Measurements from ENCODE around the gene PRICKLE2. TPM values are rescaled to one million over a fixed set of nuclear protein-coding genes. Genes with fewer than 3 reads are reported as not detected.
A peak's percentile ranks its signal among the peaks of the same experiment; 100 is the strongest.

Gene PRICKLE2
- total and polyA plus RNA-seq, 10 of the 15 experiments (the other 5 are each of a cell fraction or from before 2014, with no cell fraction given), result 0.11 to 2.6 (median 0.69) TPM

GRCh38 chr3:64207289-64208080 is 17.8 kb downstream of the PRICKLE2 start:
- no peaks in the 10 kb centered on the region for H3K9me3 ChIP-seq (replicated peaks; ENCODE audit: control insufficient read depth, insufficient read depth, low read length)
- no peaks in the 10 kb centered on the region for H3K27me3 ChIP-seq (replicated peaks in 1 of 2; ENCODE audit: control insufficient read depth in 2 of 2, insufficient read depth in 2 of 2, low read length in 1 of 2)
- H2AFZ ChIP-seq (ENCODE audit: control insufficient read depth, low read depth, low read length), result no peak overlapping the region
- H4K20me1 ChIP-seq (ENCODE audit: control insufficient read depth, insufficient read depth), result no peaks in the 10 kb centered on the region
- H3K4me2 ChIP-seq (ENCODE audit: control insufficient read depth, insufficient read depth), result no peak overlapping the region
- H3K36me3 ChIP-seq (ENCODE audit: control insufficient read depth in 2 of 2, insufficient read depth in 2 of 2, low read length in 1 of 2), result no peaks in the 10 kb centered on the region
- H3K9ac ChIP-seq (ENCODE audit: control insufficient read depth, insufficient read depth, low read length), result no peak overlapping the region
- no peak overlapping the region for H3K27ac ChIP-seq (ENCODE audit: control insufficient read depth, insufficient read depth)
- H3K79me2 ChIP-seq (ENCODE audit: control insufficient read depth, insufficient read depth, low read length), result no peaks in the 10 kb centered on the region
- H3K4me3 ChIP-seq, result no peak overlapping the region
- in situ Hi-C loops (cut with MboI), result no loop called here
- intact Hi-C loops (cut with micrococcal nuclease; ENCODE audit: unreplicated experiment), result no loop called here
- POLR2A ChIA-PET, result no interaction called here
- CTCF ChIA-PET, result interaction anchor here (1.1 to 2.5 kb wide), 3 partner anchors 12 to 18 kb away, joined by 3 to 8 read pairs (median 7); partner anchors contain the start of gene PRICKLE2
- FAIRE-seq (no peak), DNase-seq (ENCODE audit: low read depth, low spot score) (no peak), ATAC-seq (no peak)
- 57% methylated on average over 14 of the region's 14 CpGs for WGBS (ENCODE audit: insufficient coverage, insufficient replicate concordance, low lambda C conversion rate, missing lambda C conversion rate)
- no peaks in the 10 kb centered on the region for H3K4me1 ChIP-seq (ENCODE audit: control insufficient read depth, insufficient read depth, low read length)
- SMC1A ChIA-PET (ENCODE audit: uncharacterized antibody, unreplicated experiment), result interaction anchor here (0.9 to 2.3 kb wide), 7 partner anchors 8 to 169 kb away, joined by 3 to 8 read pairs (median 4); no protein-coding TSS in a partner anchor
- TF ChIP-seq ELK1 (IDR thresholded peaks at IDR 0.05; ENCODE audit: low read depth, low read length) (no peak), HDAC2 (IDR thresholded peaks at IDR 0.05) (no peak), PAX8 (IDR thresholded peaks at IDR 0.05) (no peak), ZBTB33 (IDR thresholded peaks at IDR 0.05) (no peak), PKNOX1 (IDR thresholded peaks at IDR 0.05) (no peak), ETV6 (conservative IDR thresholded peaks at IDR 0.05 in 1 of 2, IDR thresholded peaks at IDR 0.05 in 1 of 2; ENCODE audit: borderline replicate concordance in 1 of 2, low read depth in 1 of 2) (0 out of 4 replicates have a peak, but pooled peaks of 1 of the 2 experiments have one; percentile 26), SIX5 (IDR thresholded peaks at IDR 0.05; ENCODE audit: low read depth, low read length, severe bottlenecking) (no peak)
- BruUV-seq (replicated peaks), result no TSS peak
- RAD21 ChIA-PET (ENCODE audit: unreplicated experiment), result no interaction called here

Data from GM12878 (cell line).